Measurements from ENCODE around the gene RBCK1.

GRCh38 chr20:403582-403957 lies 4.5 kb upstream of the RBCK1 start:
- TF ChIP-seq EZH2 (IDR thresholded peaks at IDR 0.05; ENCODE audit: low read length, unreplicated experiment) (no peak), CTCF (conservative IDR thresholded peaks at IDR 0.05; ENCODE audit: low read depth, low read length) (no peak), EZH2phosphoT487 (IDR thresholded peaks at IDR 0.05; ENCODE audit: borderline replicate concordance, low read length) (no peak)
